Measurements from ENCODE around the gene ATE1. TPM values are rescaled to one million over a fixed set of nuclear protein-coding genes. Genes with fewer than 3 reads are reported as not detected.
A peak's percentile ranks its signal among the peaks of the same experiment; 100 is the strongest.

The ATE1 gene
- total RNA-seq, 1 donor from 2014 or later = 22.6 TPM

GRCh38 chr10:121819049-121819448 is 108.8 kb downstream of the ATE1 start:
- FAIRE-seq = no peak
- Mint-ChIP-seq H3K27me3 (ENCODE audit: low read depth, unreplicated experiment) (no peaks in the 10 kb centered on the region), H3K27ac (ENCODE audit: unreplicated experiment) (no peak overlapping the region), H3K4me3 (ENCODE audit: unreplicated experiment) (no peak overlapping the region), H3K4me1 (ENCODE audit: low read depth, unreplicated experiment) (peaks cover 5% of the 10 kb centered on the region), H3K36me3 (ENCODE audit: low read depth, unreplicated experiment) (peaks cover 2% of the 10 kb centered on the region), H3K9me3 (ENCODE audit: unreplicated experiment) (no peaks in the 10 kb centered on the region)
- peak; percentile 51 for DNase-seq (ENCODE audit: low read depth)
- H3K79me2 ChIP-seq (ENCODE audit: insufficient read depth, low read length) = no peaks in the 10 kb centered on the region
- H3K4me2 ChIP-seq (ENCODE audit: low read length) = no peak overlapping the region
- H3K27me3 ChIP-seq (ENCODE audit: insufficient read depth, low read length) = no peaks in the 10 kb centered on the region
- no peak for TF ChIP-seq CTCF (IDR thresholded peaks at IDR 0.05; ENCODE audit: insufficient read depth, low read depth, low read length)
- no peak for TF ChIP-seq EZH2 (IDR thresholded peaks at IDR 0.05; ENCODE audit: insufficient read depth, low read length)
- no peaks in the 10 kb centered on the region for H3K4me1 ChIP-seq (ENCODE audit: insufficient read depth, low read length)
- no peaks in the 10 kb centered on the region for H3K36me3 ChIP-seq (ENCODE audit: insufficient read depth, low read length)
- H3K27ac ChIP-seq (ENCODE audit: low read depth, low read length) = no peak overlapping the region
- H3K4me3 ChIP-seq (ENCODE audit: insufficient read depth, low read depth, low read length) = no peak overlapping the region
- no peak overlapping the region for H2AFZ ChIP-seq (ENCODE audit: low read depth, low read length)
- H3K9ac ChIP-seq (ENCODE audit: low read length) = no peak overlapping the region
- no peaks in the 10 kb centered on the region for H3K9me3 ChIP-seq (ENCODE audit: insufficient read depth, low read depth, low read length)
- peaks cover 6% of the 10 kb centered on the region for H4K20me1 ChIP-seq (ENCODE audit: insufficient read depth, low read length)

DNA sequence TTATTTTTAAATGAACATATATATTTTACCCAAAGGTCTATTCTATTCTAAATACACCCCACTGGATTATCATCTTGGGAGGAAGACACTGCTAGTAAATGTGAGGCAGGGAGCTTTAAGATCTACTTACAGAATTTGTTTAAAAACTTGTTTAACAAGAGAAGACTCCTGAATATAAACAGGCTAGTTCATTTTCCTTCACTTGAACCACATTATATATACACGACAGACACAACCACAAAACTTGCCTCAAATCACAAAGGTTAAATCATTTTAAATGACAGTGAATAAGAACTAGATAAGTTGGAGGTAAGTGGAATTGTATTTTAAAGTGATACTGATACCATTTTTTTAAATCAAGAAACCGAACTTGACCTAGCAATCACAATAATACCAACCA is 109.2 kb downstream of the ATE1 start:
- no peak overlapping the region for H3K27ac ChIP-seq (ENCODE audit: low read depth, low read length)
- Mint-ChIP-seq H3K4me3 (ENCODE audit: unreplicated experiment) (no peak overlapping the region), H3K36me3 (ENCODE audit: low read depth, unreplicated experiment) (peaks cover 2% of the 10 kb centered on the region), H3K9me3 (ENCODE audit: unreplicated experiment) (no peaks in the 10 kb centered on the region), H3K27ac (ENCODE audit: unreplicated experiment) (no peak overlapping the region), H3K27me3 (ENCODE audit: low read depth, unreplicated experiment) (no peaks in the 10 kb centered on the region), H3K4me1 (ENCODE audit: low read depth, unreplicated experiment) (peaks cover 5% of the 10 kb centered on the region)
- DNase-seq (ENCODE audit: low read depth) = no peak
- no peak overlapping the region for H3K4me3 ChIP-seq (ENCODE audit: insufficient read depth, low read depth, low read length)
- H3K27me3 ChIP-seq (ENCODE audit: insufficient read depth, low read length) = no peaks in the 10 kb centered on the region
- H3K4me2 ChIP-seq (ENCODE audit: low read length) = no peak overlapping the region
- no peak for FAIRE-seq
- no peaks in the 10 kb centered on the region for H3K9me3 ChIP-seq (ENCODE audit: insufficient read depth, low read depth, low read length)
- H3K9ac ChIP-seq (ENCODE audit: low read length) = no peak overlapping the region
- H3K4me1 ChIP-seq (ENCODE audit: insufficient read depth, low read length) = no peaks in the 10 kb centered on the region
- H3K79me2 ChIP-seq (ENCODE audit: insufficient read depth, low read length) = no peaks in the 10 kb centered on the region
- TF ChIP-seq CTCF (IDR thresholded peaks at IDR 0.05; ENCODE audit: insufficient read depth, low read depth, low read length) = no peak
- no peak for TF ChIP-seq EZH2 (IDR thresholded peaks at IDR 0.05; ENCODE audit: insufficient read depth, low read length)
- H3K36me3 ChIP-seq (ENCODE audit: insufficient read depth, low read length) = no peaks in the 10 kb centered on the region
- peaks cover 4% of the 10 kb centered on the region for H4K20me1 ChIP-seq (ENCODE audit: insufficient read depth, low read length)
- no peak overlapping the region for H2AFZ ChIP-seq (ENCODE audit: low read depth, low read length)

GRCh38 chr10:121816197-121816596 is 111.6 kb downstream of the ATE1 start:
- H3K4me1 Mint-ChIP-seq (ENCODE audit: low read depth, unreplicated experiment) = no peaks in the 10 kb centered on the region
- H3K4me2 ChIP-seq (ENCODE audit: low read length) = no peak overlapping the region
- H3K27ac ChIP-seq (ENCODE audit: low read depth, low read length) = no peak overlapping the region
- peaks cover 3% of the 10 kb centered on the region for H3K4me1 ChIP-seq (ENCODE audit: insufficient read depth, low read length)
- H3K27me3 Mint-ChIP-seq (ENCODE audit: low read depth, unreplicated experiment) = no peaks in the 10 kb centered on the region
- no peaks in the 10 kb centered on the region for H4K20me1 ChIP-seq (ENCODE audit: insufficient read depth, low read length)
- H3K9me3 Mint-ChIP-seq (ENCODE audit: unreplicated experiment) = no peaks in the 10 kb centered on the region
- no peaks in the 10 kb centered on the region for H3K27me3 ChIP-seq (ENCODE audit: insufficient read depth, low read length)
- no peaks in the 10 kb centered on the region for H3K79me2 ChIP-seq (ENCODE audit: insufficient read depth, low read length)
- no peak overlapping the region for H3K27ac Mint-ChIP-seq (ENCODE audit: unreplicated experiment)
- H3K36me3 ChIP-seq (ENCODE audit: insufficient read depth, low read length) = no peaks in the 10 kb centered on the region
- H2AFZ ChIP-seq (ENCODE audit: low read depth, low read length) = no peak overlapping the region
- no peak for FAIRE-seq
- H3K9me3 ChIP-seq (ENCODE audit: insufficient read depth, low read depth, low read length) = no peaks in the 10 kb centered on the region
- DNase-seq (ENCODE audit: low read depth) = no peak
- TF ChIP-seq EZH2 (IDR thresholded peaks at IDR 0.05; ENCODE audit: insufficient read depth, low read length) (no peak), CTCF (IDR thresholded peaks at IDR 0.05; ENCODE audit: insufficient read depth, low read depth, low read length) (no peak)
- no peak overlapping the region for H3K4me3 ChIP-seq (ENCODE audit: insufficient read depth, low read depth, low read length)
- H3K4me3 Mint-ChIP-seq (ENCODE audit: unreplicated experiment) = no peak overlapping the region
- H3K9ac ChIP-seq (ENCODE audit: low read length) = no peak overlapping the region
- H3K36me3 Mint-ChIP-seq (ENCODE audit: low read depth, unreplicated experiment) = peaks cover 2% of the 10 kb centered on the region
